ENCODE data around the gene PRCP.
"Not testable (repeated sequence)": the region's sequence is repeated elsewhere in the genome, so short reads cannot be mapped to it uniquely, and the experiment has no call there.

PRCP gene

GRCh38 chr11:82900277-82901164 is at the start of gene PRCP:
Gene PRCP (minus strand): TSS chr11:82900430. CDS start chr11:82900402, 28 bp downstream.
- peak; percentile 92 for DNase-seq

GRCh38 chr11:82949352-82949751 is 49.1 kb upstream of the PRCP start:
- DNase-seq = no peak

- DNase-seq = no peak
These were observed 45.5 kb upstream of the PRCP start for GRCh38 chr11:82945682-82946081.

- DNase-seq = not testable (repeated sequence)
These were observed 44.8 kb upstream of the PRCP start for GRCh38 chr11:82945041-82945440.

- no peak for DNase-seq
These were observed 44.0 kb upstream of the PRCP start for GRCh38 chr11:82944198-82944597.

- DNase-seq = not testable (repeated sequence)
These were observed 43.2 kb upstream of the PRCP start for GRCh38 chr11:82943430-82943829.

GRCh38 chr11:82942376-82942775 is 42.1 kb upstream of the PRCP start:
- DNase-seq = no peak

- DNase-seq = no peak
These were observed 39.2 kb upstream of the PRCP start for GRCh38 chr11:82939456-82939855.

- no peak for DNase-seq
These were observed 37.3 kb upstream of the PRCP start for GRCh38 chr11:82937554-82937953.

GRCh38 chr11:82936261-82936660 is 36.0 kb upstream of the PRCP start:
- no peak for DNase-seq

- no peak for DNase-seq
These were observed 32.3 kb upstream of the PRCP start for GRCh38 chr11:82932564-82932963.

GRCh38 chr11:82930734-82931133 is 30.5 kb upstream of the PRCP start:
- DNase-seq = no peak

- no peak for DNase-seq
These were observed 30.0 kb upstream of the PRCP start for GRCh38 chr11:82930229-82930628.

GRCh38 chr11:82929121-82929520 is 28.9 kb upstream of the PRCP start:
- DNase-seq = no peak

- peak; percentile 61 for DNase-seq
These were observed 27.1 kb upstream of the PRCP start for GRCh38 chr11:82927264-82927880.

GRCh38 chr11:82924522-82925224 is 24.4 kb upstream of the PRCP start:
- no peak for DNase-seq

- DNase-seq = not testable (repeated sequence)
These were observed 22.4 kb upstream of the PRCP start for GRCh38 chr11:82922396-82923173.

- not testable (repeated sequence) for DNase-seq
These were observed 20.0 kb upstream of the PRCP start for GRCh38 chr11:82920227-82920626.

- not testable (repeated sequence) for DNase-seq
These were observed 19.6 kb upstream of the PRCP start for GRCh38 chr11:82919786-82920185.

GRCh38 chr11:82909015-82909640 is 8.9 kb upstream of the PRCP start:
- DNase-seq = no peak

GRCh38 chr11:82908311-82908710 is 8.1 kb upstream of the PRCP start:
- no peak for DNase-seq

GRCh38 chr11:82907371-82907770 is 7.1 kb upstream of the PRCP start:
- DNase-seq = no peak
